Upper lobe of left lung (tissue), 4 donors: ENCODE results near the gene TMEM74B.

ENCODE experiments used
- CTCF ChIP-seq, 6 experiments: fragments of 450-650 bp in 4 of 6; fragments of 200-600 bp in 2 of 6; sonication (generic) in 2 of 6; IDR thresholded peaks; one replicate each; pipeline ENCODE4 v1.5.1; 2016 to 2019; ENCODE audit warnings: antibody characterized with exemption in 6 of 6
- EP300 ChIP-seq, 4 donors: sonication (generic); formaldehyde crosslinking; IDR thresholded peaks; one replicate each; pipeline ENCODE4 v1.5.1; 2017; ENCODE audit warnings: antibody characterized with exemption in 4 of 4, control low read depth in 2 of 4
- POLR2A ChIP-seq, 4 donors: fragments of 450-650 bp; IDR thresholded peaks; one replicate each; pipeline ENCODE4 v1.5.1; 2016 to 2017; ENCODE audit warnings: antibody characterized with exemption in 4 of 4, mild to moderate bottlenecking in 2 of 4
- POLR2AphosphoS5 ChIP-seq, 2 donors: sonication (generic); formaldehyde crosslinking; IDR thresholded peaks; one replicate each; pipeline ENCODE4 v1.5.1; 2017; ENCODE audit warnings: antibody characterized with exemption in 2 of 2

- TF ChIP-seq CTCF (IDR thresholded peaks at IDR 0.05) (no peak), POLR2A (IDR thresholded peaks at IDR 0.05) (no peak), POLR2AphosphoS5 (IDR thresholded peaks at IDR 0.05) (no peak), EP300 (IDR thresholded peaks at IDR 0.05) (no peak)
Measured at GRCh38 chr20:1203630-1204029, 18.8 kb upstream of the TMEM74B start.
